Measurements from ENCODE around the gene S100A1.
A peak's percentile ranks its signal among the peaks of the same experiment; 100 is the strongest.
"Not testable (repeated sequence)": the region's sequence is repeated elsewhere in the genome, so short reads cannot be mapped to it uniquely, and the experiment has no call there.

S100A1 gene

DNA sequence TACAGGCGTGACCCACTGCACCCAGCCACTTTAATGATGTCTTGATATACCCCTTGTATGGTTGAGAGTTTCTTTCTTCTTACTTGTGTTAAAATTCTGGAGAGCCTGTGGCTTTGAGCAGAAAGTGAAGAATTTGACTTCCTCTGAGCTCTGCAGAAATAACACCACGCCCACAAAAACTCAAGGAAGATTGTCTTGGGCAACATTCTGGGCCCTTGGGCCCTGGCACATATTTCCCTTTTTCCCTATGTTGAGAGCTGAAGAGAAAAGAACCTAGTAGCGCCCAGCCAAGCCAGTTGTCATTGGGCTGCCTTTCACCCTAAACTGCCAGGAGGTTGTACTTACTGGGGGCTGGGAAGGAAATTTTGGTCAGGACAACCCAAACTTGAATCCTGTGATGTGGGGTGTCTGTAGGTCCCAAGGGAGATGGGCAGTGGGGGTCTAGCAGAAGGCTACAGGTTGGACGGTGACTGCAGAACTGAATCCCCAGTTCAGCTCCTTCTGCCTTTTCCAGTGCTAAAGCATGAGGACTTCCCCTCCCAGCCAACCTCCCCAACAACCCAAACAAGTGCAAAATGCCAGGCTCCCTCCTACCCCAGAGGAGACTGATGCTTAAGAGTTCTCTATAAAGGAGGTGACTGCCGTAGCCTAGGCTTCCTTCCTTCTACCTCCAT lies 18.6 kb downstream of the S100A1 start:
- no peak for DNase-seq (ENCODE audit: low read depth, low spot score)
- H3K4me3 ChIP-seq (ENCODE audit: low read length), result no peak overlapping the region

DNA sequence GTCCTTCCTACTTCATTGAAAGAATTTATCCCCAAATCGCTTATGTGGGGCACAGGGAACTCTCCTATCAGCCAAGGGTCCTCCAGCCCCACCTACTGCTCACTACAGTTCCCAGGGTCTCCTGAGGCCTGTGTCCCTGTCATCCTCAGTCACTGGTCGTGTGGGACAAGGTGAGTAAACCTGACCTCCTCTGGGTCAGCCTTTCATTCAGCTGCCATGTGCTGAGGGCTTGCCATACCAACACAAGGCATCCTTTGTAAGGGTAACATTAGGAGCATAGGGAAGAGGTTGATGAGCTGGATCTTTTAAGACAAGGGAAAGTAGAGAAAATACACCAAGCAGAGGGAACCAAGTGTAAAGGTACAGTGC lies 19.1 kb downstream of the S100A1 start:
- H3K4me3 ChIP-seq (ENCODE audit: low read length), result no peak overlapping the region
- no peak for DNase-seq (ENCODE audit: low read depth, low spot score)

DNA sequence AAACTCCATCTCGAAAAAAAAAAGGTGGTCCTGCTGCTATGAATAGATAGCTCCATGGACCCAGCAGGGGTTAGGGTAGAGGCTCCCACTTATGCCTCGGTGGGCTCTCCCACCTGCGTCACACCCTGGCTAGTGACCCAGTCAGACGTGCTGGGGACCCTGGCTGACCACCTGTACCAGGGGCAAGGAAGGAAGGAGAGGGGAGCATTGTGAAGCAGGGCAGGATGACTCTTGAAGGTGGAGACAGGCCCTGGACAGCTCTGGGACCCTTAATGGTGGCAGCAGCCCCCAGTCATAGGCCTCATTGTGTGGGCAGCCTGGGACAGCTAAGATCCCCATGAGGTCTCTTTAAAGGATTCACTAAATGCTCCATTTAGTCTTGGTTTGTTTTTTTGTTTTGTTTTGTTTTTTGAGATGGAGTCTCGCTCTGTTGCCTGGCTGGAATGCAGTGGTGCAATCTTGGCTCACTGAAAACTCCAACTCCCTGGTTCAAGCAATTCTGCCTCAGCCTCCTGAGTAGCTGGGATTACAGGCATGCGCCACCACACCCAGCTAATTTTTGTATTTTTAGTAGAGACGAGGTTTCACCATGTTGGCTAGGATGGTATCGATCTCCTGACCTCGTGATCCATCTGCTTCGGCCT lies 19.9 kb downstream of the S100A1 start:
- H3K4me3 ChIP-seq (ENCODE audit: low read length), result no peak overlapping the region
- no peak for DNase-seq (ENCODE audit: low read depth, low spot score)

DNA sequence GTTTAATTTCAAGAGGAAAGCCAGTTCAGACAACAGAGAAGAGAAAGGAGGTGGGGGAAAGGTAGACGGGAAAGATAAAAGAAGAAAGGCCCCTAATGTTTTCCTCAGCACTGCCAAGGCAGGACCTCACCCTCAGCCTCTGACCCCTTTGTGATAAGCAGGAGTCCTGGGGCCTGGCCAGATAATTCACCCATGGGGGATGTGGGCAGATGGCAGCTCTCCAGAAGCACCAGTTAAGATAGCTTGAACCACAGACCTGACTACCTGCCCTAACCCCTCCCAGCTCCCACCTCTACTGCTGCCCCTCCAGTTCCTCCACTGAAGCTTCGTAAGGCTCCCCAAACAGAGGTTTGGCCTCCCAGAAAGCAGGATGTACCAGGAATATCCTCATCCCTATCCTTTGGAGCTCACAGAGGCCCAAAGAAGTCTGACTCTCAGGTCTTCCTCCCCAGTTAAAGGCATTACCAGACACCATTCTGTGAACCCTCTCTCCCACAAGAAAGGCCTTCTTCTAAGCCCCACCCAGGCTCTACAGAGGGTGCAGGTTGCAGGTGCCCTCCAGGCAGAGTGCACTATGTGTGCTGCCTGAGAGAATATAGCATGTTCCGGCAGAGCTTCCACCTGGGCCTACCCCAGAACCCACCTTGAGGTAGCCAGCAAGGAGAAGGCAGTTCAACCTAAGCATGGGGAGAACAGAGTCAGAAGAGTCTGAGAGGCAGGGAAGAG lies 21.1 kb downstream of the S100A1 start:
- no peak overlapping the region for H3K4me3 ChIP-seq (ENCODE audit: low read length)
- peak; percentile 55 for DNase-seq (ENCODE audit: low read depth, low spot score)

DNA sequence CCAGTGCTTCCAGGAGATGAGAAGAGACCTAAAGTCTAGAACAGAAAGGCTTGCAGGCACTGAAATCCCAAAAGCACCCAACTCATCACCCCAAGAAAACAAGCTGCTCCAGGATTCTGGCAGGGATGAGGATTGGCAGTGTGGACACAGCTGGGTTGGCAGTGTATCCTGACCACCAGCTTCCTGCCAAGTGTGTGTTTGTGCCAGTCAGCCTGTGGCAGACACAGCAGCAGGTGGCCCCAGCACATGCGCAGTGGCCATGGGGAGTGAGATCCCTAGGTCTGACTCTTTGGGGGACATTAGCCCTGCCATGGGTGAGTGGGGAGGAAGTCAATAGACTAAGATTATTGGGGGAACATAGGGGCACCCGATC lies 21.6 kb downstream of the S100A1 start:
- no peak for DNase-seq (ENCODE audit: low read depth, low spot score)
- no peak overlapping the region for H3K4me3 ChIP-seq (ENCODE audit: low read length)

DNA sequence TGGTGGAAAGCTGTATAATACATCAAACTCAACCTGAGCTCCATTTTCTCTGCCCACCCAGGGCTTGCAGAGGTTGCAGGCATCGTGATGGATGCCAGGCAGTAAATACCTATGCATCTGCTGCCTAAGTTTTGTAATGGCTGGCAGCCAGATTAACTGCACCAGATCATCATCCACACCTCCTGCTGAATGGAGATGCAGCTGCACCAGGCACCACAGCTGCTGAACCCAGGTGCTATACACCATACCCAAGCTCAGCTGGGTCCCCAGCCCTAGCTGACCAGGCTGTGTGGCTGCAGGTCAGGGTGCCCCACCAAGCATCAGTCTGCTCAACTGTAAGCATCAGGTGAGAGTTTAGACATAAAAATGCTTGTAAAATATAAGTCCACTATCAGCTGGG lies 23.5 kb downstream of the S100A1 start:
- DNase-seq (ENCODE audit: low read depth, low spot score), result no peak
- no peak overlapping the region for H3K4me3 ChIP-seq (ENCODE audit: low read length)

DNA sequence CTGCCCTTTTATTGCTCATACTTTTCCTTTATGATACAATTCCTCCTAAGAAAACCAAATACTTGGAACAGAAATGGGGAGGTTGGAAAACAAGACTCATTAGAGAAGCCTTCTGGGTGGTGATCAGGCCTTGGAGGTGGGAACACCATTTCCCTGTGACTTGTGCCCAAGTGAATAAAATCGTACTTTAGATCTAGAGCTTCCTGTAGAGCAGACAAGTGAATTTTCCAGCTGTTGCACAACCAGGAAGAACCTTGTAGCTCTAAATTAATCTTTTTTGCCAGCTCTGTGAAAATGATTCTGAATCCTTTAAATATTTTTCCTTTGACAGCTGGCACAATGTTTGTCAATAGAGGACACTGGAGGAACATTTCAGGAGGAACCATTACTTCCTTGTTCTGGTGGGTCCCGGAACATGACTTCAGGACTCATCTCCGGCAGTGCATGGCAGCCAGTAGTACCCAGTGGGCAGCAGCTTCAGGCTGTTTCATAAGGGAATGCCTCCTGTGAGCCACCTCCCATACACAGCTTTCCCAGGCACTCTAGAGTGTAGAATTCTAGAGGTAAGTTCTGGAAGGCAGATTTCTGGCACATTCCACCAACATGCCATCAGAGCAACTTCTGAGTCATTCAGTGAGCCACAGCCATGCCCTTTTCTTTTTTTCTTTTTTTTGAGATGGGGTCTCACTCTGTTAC lies 24.7 kb downstream of the S100A1 start:
- no peak overlapping the region for H3K4me3 ChIP-seq (ENCODE audit: low read length)
- no peak for DNase-seq (ENCODE audit: low read depth, low spot score)

DNA sequence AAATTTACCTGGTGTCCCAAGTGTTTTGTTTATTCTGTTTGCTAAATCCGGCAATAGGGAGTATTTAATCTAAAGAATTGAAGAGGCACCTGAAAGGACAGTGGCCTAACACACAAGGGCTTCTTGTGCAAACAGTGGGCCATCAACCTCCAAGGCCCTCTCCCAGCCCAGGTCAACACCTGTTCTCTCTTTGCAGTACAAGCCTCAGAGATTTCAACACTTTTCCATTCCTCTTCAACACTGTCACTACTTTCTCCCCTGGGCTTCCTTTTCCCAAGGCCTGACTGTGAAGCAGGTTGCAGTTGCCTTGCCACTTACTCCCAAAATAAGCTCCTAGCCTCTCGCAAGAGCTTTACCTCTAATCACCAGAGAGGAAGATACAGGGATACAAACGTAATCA lies 27.1 kb downstream of the S100A1 start:
- DNase-seq (ENCODE audit: low read depth, low spot score), result no peak
- no peak overlapping the region for H3K4me3 ChIP-seq (ENCODE audit: low read length)

DNA sequence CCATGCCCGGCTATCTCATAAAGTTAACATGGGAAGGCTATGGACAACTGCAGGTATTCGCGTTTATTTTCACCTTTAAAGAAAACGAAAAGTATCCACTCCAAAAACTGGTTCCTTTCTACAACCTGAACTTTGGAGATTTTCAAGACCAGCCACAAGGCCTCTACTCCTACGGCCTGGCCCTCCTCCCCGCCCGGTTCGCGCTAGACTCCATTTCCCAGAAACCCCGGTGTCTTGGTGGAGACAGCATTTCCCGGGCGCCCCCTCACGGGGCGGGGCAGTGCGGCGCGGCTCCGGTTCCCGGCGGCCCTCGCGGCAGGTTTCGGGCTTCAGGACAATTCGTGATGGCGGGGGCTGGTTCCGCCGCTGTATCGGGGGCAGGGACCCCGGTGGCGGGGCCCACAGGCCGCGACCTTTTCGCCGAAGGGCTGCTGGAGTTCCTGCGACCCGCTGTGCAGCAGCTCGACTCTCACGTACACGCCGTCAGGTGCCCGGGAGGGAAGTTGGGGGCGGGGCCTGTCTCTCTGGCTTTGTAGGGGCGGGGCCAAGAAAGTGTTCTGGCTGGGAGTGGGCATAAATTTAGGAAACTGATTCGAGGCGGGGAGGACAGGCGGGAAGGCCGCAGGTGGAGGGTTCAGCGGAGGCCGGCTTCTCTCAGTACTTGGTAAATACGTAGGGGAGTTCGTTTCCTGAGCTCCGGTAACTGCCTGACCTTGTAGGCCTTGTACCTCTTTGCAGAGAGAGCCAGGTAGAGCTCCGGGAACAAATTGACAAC lies 30.4 kb downstream of the S100A1 start, which contains the start of gene SNAPIN:
Gene SNAPIN, plus strand, starts transcription at position 304 of the 775 bp plus-strand sequence. Its CDS starts 41 bp downstream, at position 345.
- DNase-seq (ENCODE audit: low read depth, low spot score), result peak; percentile 73
- peak within 1 kb of the TSS; percentile 88 for H3K4me3 ChIP-seq (ENCODE audit: low read length)

DNA sequence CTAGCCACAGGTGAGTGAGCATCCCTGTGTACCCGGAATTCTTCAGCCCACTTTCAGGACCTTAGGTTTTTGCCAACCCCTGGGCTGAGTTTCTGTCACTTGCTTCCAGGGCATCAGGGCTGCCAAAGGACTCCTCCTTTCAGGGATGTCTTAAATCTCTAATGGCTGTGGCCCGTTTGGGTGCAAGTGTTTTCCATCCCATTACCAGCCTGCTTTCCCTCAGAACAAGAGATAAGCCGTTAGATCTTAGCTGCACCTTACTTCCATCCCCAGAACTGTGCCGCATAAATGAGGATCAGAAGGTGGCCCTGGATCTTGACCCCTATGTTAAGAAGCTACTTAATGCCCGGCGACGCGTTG lies 30.9 kb downstream of the S100A1 start:
- peak overlapping the region; percentile 88 for H3K4me3 ChIP-seq (ENCODE audit: low read length)
- DNase-seq (ENCODE audit: low read depth, low spot score), result no peak

DNA sequence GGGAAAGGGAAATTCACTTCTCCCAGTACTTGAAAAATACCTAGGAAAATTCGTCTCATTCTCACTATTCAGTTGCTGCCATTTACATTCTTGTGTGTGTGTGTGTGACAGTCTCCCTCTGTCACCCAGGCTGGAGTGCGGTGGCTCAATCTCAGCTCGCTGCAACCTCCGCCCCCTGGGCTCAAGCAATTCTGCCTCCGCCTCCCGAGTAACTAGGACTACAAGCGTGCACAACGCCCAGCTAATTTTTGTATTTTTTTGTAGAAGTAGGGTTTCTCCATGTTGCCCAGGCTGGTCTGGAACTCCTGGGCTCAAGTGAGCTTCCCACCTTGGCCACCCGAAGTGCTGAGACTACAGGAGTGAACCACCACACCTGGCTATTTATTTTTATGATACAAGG lies 31.4 kb downstream of the S100A1 start:
- peak overlapping the region; percentile 88 for H3K4me3 ChIP-seq (ENCODE audit: low read length)
- no peak for DNase-seq (ENCODE audit: low read depth, low spot score)

DNA sequence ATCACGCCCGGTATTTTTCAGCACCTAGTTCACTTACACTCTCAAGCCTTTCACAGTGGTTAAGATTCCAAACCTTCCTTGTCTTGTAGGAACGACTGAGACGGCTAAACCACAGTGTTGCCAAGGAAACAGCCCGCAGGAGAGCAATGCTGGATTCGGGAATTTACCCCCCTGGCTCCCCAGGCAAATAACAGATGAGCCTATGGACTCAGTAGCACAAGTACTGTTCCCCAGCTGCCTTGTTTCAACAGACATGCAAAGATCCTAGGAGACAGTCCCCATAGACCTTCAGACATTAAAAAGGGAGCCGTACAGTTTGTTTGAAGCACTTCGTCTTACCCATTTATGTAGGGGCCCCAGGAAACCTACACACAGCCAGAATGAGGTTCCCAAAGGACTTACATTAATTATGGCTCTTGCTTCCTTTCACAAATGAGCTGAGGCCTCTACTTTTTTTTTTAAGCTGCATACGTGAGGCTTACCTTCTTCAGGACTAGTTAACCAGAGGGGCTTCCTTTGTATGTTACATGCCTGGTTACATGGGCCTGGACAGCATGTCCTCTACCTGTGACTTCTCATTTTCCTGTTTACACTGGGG lies 33.0 kb downstream of the S100A1 start:
- no peak for DNase-seq (ENCODE audit: low read depth, low spot score)

DNA sequence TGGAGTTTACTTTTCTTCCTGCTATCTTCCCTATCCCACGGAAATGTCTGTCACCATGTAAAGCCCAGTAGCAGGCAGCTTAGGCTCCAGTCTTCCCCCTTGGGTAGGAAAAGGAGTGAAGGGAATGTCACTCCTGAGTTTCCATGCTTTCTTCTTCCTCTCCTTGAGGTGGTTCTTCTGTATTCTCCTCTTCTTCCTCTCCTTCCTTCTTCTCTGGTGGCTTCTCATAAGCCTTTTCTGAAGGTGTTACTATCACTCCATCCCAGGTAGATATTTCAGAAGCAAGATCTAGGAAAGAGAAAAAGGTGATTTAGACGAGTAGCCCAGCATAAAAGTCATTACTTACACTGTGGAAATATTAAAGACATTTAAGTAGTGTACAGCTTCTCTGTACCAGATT lies 34.0 kb downstream of the S100A1 start:
- H3K4me3 ChIP-seq (ENCODE audit: low read length), result no peak overlapping the region

More for the DNA sequence above, 33.0 kb downstream of the S100A1 start:
- no peak overlapping the region for H3K4me3 ChIP-seq (ENCODE audit: low read length)

DNA sequence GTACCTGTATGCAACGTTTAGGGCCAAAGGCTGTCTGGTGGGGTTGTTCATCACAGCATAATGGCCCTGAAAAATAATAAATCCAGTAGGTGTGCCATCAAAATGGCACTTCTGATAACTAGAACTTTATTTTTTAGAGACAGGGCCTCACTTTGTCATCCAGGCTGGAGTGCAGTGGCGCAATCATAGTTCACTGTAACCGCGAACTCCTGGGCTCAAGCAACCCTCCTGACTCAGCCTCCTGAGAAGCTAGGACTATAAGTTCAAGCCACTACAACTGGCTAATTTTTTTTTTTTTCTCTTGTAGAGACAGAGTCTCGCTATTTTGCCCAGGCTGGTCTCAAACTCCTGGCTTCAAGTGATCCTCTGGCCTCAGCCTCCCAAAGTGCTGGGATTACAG lies 35.0 kb downstream of the S100A1 start:
- no peak for DNase-seq (ENCODE audit: low read depth, low spot score)
- H3K4me3 ChIP-seq (ENCODE audit: low read length), result no peak overlapping the region

More for the DNA sequence above, 34.0 kb downstream of the S100A1 start:
- DNase-seq (ENCODE audit: low read depth, low spot score), result no peak

DNA sequence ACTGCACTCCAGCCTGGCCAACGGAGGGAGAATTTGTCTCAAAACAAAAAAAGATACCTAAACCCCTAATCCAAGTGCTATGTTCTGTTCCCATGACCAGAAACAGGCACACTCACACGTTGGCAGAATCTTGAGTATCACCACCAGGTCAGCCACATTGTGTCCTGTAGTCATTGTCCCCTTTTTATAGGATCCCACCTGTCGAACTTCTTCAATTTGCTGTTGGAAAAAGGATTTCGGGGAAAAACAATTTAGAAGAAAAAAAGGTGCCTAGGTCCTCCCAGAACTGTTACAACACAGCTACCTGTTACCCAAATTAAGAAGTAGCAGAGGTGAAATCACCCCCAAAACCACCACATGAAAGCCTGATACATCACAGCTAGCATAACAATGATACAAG lies 39.2 kb downstream of the S100A1 start:
- H3K4me3 ChIP-seq (ENCODE audit: low read length), result no peak overlapping the region
- DNase-seq (ENCODE audit: low read depth, low spot score), result no peak

DNA sequence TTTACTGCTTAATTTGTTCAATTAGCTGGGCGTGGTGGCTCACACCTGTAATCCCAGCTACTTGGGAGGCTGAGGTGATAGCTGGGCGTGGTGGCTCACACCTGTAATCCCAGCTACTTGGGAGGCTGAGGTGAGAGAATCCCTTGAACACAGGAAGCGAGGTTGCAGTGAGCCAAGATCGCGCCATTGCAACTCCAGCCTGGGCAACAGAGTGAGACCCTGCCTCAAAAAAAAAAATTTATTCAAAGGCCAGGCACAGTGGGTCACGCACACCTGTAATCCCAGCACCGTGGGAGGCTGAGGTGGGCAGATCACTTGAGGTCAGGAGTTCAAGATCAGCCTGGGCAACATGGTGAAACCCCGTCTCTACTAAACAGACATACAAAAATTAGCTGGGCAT lies 40.4 kb downstream of the S100A1 start:
- H3K4me3 ChIP-seq (ENCODE audit: low read length); DNase-seq (ENCODE audit: low read depth, low spot score): not testable (repeated sequence)

DNA sequence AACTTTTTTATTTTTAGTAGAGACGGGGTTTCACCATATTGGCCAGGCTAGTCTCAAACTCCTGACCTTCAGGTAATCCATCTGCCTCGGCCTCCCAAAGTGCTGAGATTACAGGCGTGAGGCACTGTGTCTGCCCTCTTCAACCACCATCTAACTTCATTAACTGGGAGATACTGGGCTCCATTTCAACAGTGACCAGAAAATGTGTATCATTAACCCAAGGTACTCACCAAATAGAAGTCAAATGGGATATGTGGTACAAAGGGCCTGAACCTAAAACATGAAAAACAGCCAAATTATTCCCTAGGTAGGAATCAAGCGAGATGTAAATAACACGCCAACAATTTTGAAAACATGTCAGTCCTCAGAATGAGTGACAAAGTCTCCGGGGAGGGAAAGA lies 41.4 kb downstream of the S100A1 start:
- DNase-seq (ENCODE audit: low read depth, low spot score), result no peak

DNA sequence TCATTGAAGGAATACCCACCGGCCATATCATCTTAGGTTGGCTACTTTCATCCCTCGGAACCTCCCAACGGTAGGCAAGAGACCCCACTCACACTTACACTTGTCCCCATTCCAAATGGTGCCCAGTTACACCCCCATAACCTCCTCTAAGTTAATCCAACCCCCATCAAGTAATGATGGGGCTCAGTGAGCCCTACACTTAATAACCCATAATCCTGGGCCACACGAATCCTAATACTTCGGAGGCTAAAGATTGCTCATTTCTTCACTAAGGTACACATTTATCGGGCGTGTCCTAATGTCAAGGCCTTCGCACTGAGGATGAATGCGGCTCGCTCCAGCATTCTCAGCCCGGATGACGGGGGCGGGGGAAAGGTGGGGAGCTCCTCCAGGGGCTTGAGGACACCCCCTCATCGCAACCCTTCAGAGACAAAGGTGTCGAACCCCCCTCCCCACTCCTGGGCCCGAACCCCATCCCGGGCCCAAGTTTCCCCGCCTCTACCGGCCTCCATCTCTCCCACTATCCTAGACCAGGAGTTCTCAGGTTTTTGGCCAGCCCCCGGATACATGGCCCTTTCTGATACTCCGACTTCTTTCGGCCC lies 42.1 kb downstream of the S100A1 start:
- no peak for DNase-seq (ENCODE audit: low read depth, low spot score)
- H3K4me3 ChIP-seq (ENCODE audit: low read length), result peak overlapping the region; percentile 100

More for the DNA sequence above, 41.4 kb downstream of the S100A1 start:
- H3K4me3 ChIP-seq (ENCODE audit: low read length), result peak overlapping the region; percentile 100

Data from Jurkat, Clone E6-1 (cell line).